HG03196 (cell line): Measurements from ENCODE around the gene MRPS5.
"Not testable (repeated sequence)": the region's sequence is repeated elsewhere in the genome, so short reads cannot be mapped to it uniquely, and the experiment has no call there.

Source experiments
- ATAC-seq: cut with Tn5 transposase; IDR thresholded peaks from one replicate; pipeline ENCODE4 v1.9.1; 2021; ENCODE audit not compliant: unreplicated experiment

MRPS5 gene

GRCh38 chr2:95048825-95049682, 72.6 kb downstream of the MRPS5 start:
- ATAC-seq = no peak

GRCh38 chr2:95047629-95048510, 73.7 kb downstream of the MRPS5 start:
- ATAC-seq = no peak

- no peak for ATAC-seq
Measured at GRCh38 chr2:95046371-95047112, 75.1 kb downstream of the MRPS5 start.

- no peak for ATAC-seq
Measured at GRCh38 chr2:95044601-95045000, 77.0 kb downstream of the MRPS5 start.

- no peak for ATAC-seq
Measured at GRCh38 chr2:95043300-95044093, 78.1 kb downstream of the MRPS5 start.

- no peak for ATAC-seq
Measured at GRCh38 chr2:95042472-95043271, 78.9 kb downstream of the MRPS5 start.

GRCh38 chr2:95041824-95042442, 79.7 kb downstream of the MRPS5 start:
- no peak for ATAC-seq

GRCh38 chr2:95041060-95041823, 80.4 kb downstream of the MRPS5 start:
- ATAC-seq = no peak

GRCh38 chr2:95040426-95040825, 81.2 kb downstream of the MRPS5 start:
- no peak for ATAC-seq

- ATAC-seq = no peak
Measured at GRCh38 chr2:95039978-95040377, 81.6 kb downstream of the MRPS5 start.

GRCh38 chr2:95039363-95039762, 82.2 kb downstream of the MRPS5 start:
- ATAC-seq = no peak

- no peak for ATAC-seq
Measured at GRCh38 chr2:95038635-95039298, 82.8 kb downstream of the MRPS5 start.

GRCh38 chr2:95037841-95038585, 83.6 kb downstream of the MRPS5 start:
- ATAC-seq = not testable (repeated sequence)

GRCh38 chr2:95037384-95037839, 84.2 kb downstream of the MRPS5 start:
- no peak for ATAC-seq

GRCh38 chr2:95036596-95037383, 84.8 kb downstream of the MRPS5 start:
- no peak for ATAC-seq
